Osteocyte (in vitro differentiated cells): ENCODE results near the gene ADAMTS2. TPM values are rescaled to one million over a fixed set of nuclear protein-coding genes. Genes with fewer than 3 reads are reported as not detected.

Source experiments
- DNase-seq: peaks from one replicate; pipeline ENCODE4 v3.0.0; 2021; ENCODE audit warnings: mixed read lengths; ENCODE audit not compliant: unreplicated experiment; ENCODE audit errors: extremely low spot score
- H3K27ac Mint-ChIP-seq: one replicate; pipeline ENCODE4 v1.8.0; 2021; ENCODE audit warnings: mild to moderate bottlenecking, mixed read lengths; ENCODE audit not compliant: unreplicated experiment
- H3K27me3 Mint-ChIP-seq: one replicate; pipeline ENCODE4 v1.8.0; 2021; ENCODE audit warnings: mixed read lengths; ENCODE audit not compliant: unreplicated experiment
- H3K36me3 Mint-ChIP-seq: one replicate; pipeline ENCODE4 v1.8.0; 2021; ENCODE audit warnings: mixed read lengths; ENCODE audit not compliant: unreplicated experiment
- H3K4me1 Mint-ChIP-seq: one replicate; pipeline ENCODE4 v1.8.0; 2021; ENCODE audit warnings: mixed read lengths; ENCODE audit not compliant: unreplicated experiment
- H3K4me3 Mint-ChIP-seq: one replicate; pipeline ENCODE4 v1.8.0; 2021; ENCODE audit warnings: mild to moderate bottlenecking, moderate library complexity, mixed read lengths; ENCODE audit not compliant: unreplicated experiment
- H3K9me3 Mint-ChIP-seq: one replicate; pipeline ENCODE4 v1.8.0; 2021; ENCODE audit warnings: mixed read lengths; ENCODE audit not compliant: unreplicated experiment
- CTCF ChIP-seq: fragments of 200-600 bp; sonication (generic); IDR thresholded peaks from 2 replicates; pipeline ENCODE4 v1.5.0; 2021; ENCODE audit warnings: antibody characterized with exemption, mild to moderate bottlenecking, moderate library complexity
- total RNA-seq: library from RNA; stranded (reverse); gene quantifications from 2 replicates; pipeline ENCODE4 v1.2.1, GENCODE V29; 2021

The ADAMTS2 gene
- total RNA-seq, 1 donor from 2014 or later, result 12.2 TPM

- peaks cover 2% of the 10 kb centered on the region for H3K27me3 Mint-ChIP-seq
Observed at GRCh38 chr5:179330186-179330900, 14.9 kb downstream of the ADAMTS2 start.

GRCh38 chr5:179328291-179328690, 17.0 kb downstream of the ADAMTS2 start:
- H3K27ac Mint-ChIP-seq, result no peak overlapping the region
- peaks cover 4% of the 10 kb centered on the region for H3K9me3 Mint-ChIP-seq
- H3K4me3 Mint-ChIP-seq, result no peak overlapping the region
- no peaks in the 10 kb centered on the region for H3K36me3 Mint-ChIP-seq
- H3K4me1 Mint-ChIP-seq, result peaks cover 4% of the 10 kb centered on the region
- no peak for TF ChIP-seq CTCF
- no peak for DNase-seq
- no peaks in the 10 kb centered on the region for H3K27me3 Mint-ChIP-seq

More at GRCh38 chr5:179330186-179330900, 14.9 kb downstream of the ADAMTS2 start:
- H3K9me3 Mint-ChIP-seq, result peaks cover 4% of the 10 kb centered on the region
- H3K36me3 Mint-ChIP-seq, result no peaks in the 10 kb centered on the region
- no peak for DNase-seq
- peaks cover 4% of the 10 kb centered on the region for H3K4me1 Mint-ChIP-seq
- TF ChIP-seq CTCF, result no peak
- H3K27ac Mint-ChIP-seq, result no peak overlapping the region
- no peak overlapping the region for H3K4me3 Mint-ChIP-seq

- H3K27me3 Mint-ChIP-seq, result no peaks in the 10 kb centered on the region
Observed at GRCh38 chr5:179327021-179327735, 18.1 kb downstream of the ADAMTS2 start.

GRCh38 chr5:179326122-179326927, 18.9 kb downstream of the ADAMTS2 start:
- Mint-ChIP-seq H3K27ac (peak overlapping the region; percentile 23), H3K4me3 (no peak overlapping the region), H3K9me3 (peaks cover 4% of the 10 kb centered on the region), H3K27me3 (no peaks in the 10 kb centered on the region), H3K36me3 (no peaks in the 10 kb centered on the region), H3K4me1 (peaks cover 8% of the 10 kb centered on the region)
- no peak for DNase-seq
- no peak for TF ChIP-seq CTCF

More at GRCh38 chr5:179327021-179327735, 18.1 kb downstream of the ADAMTS2 start:
- H3K4me3 Mint-ChIP-seq, result no peak overlapping the region
- peaks cover 4% of the 10 kb centered on the region for H3K9me3 Mint-ChIP-seq
- peaks cover 6% of the 10 kb centered on the region for H3K4me1 Mint-ChIP-seq
- TF ChIP-seq CTCF, result no peak
- H3K27ac Mint-ChIP-seq, result no peak overlapping the region
- no peaks in the 10 kb centered on the region for H3K36me3 Mint-ChIP-seq
- DNase-seq, result no peak
